Anterior cingulate cortex (tissue), 58 donors: ENCODE data around the gene ZDHHC11.
"Not testable (repeated sequence)": the region's sequence is repeated elsewhere in the genome, so short reads cannot be mapped to it uniquely, and the experiment has no call there.

Experiments
- DNase-seq, 58 donors: peaks; one replicate each; lab custom pipeline; 2025; lab: John Stamatoyannopoulos, UW

The ZDHHC11 gene

DNA sequence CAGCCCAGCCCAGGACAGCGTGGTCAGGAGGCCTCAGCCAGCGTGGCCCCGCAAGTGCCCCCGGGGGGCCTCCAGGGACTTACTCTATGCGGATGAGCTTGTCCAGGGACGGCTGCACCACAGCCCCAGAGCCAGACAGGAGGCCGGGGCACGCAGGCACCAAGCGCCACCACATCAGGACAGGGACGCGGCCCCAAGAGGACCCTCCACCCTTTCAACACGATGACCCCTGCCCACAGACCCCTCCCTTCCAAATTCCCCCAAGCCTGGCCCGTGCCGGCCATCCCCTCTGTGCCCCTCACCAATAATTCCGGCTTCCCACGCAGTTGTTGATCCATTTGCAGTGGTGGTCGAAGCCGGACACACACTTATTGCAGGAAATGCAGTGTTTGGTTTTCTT is 3.6 kb downstream of the ZDHHC11 start:
- DNase-seq: not testable (repeated sequence)

DNA sequence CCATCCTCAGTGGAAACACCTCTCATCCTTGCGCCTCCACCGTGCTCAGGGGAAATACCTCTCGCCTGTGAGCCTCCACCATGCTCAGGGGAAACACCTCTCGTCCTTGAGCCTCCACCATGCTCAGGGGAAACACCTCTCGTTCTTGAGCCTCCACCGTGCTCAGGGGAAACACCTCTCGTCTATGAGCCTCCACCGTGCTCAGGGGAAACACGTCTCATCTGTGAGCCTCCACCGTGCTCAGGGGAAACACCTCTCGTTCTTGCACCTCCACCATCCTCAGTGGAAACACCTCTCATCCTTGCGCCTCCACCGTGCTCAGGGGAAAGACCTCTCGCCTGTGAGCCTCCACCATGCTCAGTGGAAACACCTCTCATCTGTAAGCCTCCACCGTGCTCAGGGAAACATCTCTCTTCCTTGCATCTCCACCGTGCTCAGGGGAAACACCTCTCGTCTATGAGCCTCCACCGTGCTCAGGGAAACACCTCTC is 4.1 kb downstream of the ZDHHC11 start:
- DNase-seq: not testable (repeated sequence)

DNA sequence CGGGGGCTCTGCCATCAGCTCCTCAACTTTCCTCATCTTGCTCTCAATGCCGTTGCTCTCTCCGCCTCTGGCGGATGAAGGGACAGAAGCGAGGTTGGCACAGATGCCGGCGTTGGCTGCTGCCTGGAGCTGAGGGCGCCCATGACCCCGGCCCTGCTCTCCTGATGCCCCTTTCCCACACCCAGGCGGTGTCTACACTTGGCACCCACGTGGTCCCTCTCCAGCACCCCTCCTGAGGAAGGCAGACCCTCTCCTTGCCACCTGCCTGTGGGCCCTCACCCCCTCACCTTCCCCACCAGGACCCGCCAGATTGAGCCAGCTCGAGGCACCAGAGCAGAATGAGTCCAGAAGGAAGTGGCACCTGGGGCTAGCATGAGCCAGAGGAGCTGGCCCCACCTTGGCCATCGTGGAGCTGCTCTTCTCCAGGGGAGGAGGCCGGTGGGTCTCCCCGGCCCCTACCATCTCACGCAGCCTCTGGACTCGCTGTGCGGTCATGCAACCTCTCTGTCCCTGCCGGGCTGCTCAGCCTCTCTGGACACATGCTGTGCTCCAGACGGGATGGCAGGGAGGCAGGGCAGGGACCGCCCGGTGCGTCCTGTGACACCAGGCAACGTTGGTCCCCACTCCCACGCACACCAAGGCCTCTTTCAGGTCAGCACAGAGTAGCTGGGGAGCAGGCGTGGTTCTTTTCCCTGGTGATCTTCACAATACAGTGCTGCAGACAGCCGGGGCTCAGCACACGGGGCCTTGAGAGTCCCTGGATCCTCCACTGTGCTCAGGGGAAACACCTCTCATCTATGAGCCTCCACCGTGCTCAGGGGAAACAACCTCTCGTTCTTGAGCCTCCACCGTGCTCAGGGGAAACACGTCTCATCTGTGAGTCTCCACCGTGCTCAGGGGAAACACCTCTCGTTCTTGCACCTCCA is 4.8 kb downstream of the ZDHHC11 start:
- not testable (repeated sequence) for DNase-seq

DNA sequence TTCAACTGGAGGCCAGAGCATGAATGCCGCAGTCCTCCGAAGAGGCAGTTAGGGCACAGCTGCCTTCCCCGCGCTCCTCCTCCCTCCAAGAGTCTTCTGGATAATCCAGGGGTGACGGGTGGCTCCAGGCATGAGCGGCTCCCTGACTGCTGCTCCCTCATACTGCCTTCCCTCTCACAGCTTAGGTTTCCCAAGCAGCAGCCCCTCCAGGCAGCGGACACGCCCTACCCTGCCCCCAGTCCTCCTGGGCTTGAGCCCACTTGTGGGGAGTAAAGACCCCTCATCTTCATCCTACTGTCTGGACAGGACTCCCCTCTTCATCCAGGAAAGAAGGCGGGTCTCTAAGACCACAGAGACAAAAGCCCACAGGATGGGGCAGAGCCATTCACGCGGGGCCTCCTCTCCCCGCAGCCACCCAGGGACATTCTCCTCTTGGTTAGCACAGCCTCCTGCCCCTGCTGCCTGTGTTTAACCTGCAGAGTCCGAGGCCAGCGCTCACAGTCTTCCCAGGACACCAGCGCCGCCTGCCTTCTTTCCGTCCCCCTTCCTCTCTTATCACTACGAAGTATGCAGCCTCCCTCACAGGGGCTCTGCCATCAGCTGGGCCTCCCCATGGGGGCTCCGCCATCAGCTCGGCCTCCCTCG is 5.6 kb downstream of the ZDHHC11 start:
- not testable (repeated sequence) for DNase-seq

DNA sequence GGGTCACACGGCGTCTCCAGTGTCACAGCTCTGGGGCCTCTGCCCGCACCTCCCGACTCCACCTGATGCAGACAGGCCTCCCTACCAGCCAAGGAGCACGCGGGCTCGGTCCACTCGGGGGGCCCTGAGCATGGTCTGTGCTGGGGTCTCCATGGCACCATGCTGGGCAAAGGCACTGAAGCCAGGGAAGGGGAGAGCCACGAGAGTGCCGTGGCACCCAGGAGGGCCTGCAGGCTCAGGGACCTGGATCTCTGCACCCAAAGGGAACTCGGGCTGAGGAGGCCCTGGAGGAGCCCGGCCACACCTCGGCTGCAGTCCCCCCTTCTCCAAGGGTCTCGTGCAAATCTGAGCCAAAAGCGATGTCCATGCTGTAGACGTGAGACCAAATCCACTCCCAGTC is 6.4 kb downstream of the ZDHHC11 start:
- not testable (repeated sequence) for DNase-seq

DNA sequence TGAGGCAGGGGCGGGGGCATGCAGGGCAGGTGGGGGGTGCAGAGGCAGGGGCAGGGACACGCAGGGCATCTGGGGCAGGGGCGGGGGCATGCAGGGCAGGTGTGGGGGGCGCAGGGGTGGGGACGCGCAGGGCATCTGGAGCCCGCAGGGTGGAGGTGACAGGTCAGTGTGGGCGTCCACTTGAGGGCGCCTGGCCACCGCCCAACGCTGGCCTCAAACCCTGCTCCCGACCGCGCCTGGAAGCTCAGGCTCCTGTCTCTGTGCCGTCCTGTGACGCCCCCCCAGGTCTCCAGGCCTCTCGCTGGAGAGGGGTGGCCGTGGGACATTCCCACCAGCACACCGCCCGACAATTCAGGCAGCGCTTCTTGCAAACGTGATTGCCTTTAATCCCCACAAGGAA is 6.9 kb downstream of the ZDHHC11 start:
- not testable (repeated sequence) for DNase-seq

DNA sequence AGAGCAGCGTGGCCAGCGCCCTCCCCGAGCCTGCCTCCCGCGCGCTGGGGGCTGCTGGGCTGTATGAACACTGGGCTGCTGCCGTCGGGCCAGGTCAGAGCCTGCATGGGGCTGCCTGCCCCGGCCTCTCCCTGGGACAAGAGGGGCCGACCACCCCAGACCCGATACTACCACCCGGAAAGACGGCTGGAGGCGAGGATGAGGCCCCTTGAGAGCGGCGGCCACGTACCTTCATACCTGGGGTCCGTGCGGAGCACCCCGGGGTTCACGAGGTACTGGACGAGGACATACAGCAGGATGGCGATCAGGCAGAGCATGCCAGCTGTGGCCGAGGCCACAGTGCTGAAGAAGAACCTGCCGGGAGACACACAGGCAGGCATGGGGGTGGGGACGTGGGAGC is 7.4 kb downstream of the ZDHHC11 start:
- DNase-seq: not testable (repeated sequence)

DNA sequence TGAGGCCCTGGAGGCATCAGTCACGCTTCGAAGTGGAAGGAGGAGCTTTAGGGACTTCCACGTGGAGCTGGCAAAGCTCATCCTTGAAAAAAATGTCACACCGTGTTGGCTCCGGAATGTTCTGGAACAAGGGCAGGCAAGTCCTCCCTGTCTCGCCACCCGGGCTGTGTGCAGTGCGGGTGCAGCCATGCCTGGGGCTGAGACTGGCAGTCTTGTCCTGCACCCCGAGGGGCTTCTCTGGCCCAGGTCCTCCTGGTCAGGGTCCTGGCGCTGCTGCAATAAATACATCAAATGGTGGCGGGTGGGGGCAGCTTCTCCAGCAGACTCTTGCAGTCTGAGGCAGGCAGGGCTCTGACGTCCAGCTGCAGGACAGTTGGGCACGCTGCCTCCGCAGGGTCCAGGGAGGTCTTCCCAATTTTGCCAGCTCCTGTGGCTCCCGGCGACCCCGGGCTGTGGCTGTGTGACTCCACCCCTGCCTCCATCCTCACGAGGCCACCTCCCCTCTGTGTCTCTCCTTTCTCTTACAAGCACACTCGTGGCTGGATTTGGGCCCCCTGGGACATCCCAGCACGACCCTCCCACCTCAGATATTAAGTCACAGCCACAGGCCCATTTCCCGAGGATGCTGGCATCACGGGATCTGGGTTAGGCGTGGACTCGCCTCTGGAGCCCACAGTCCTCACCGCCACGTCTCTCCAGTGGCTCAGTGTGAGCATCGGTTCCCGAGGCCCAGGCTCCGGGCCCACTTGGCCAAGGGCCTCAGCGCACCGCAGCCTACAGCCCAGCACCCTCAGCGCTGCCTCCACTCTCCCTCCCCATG is 8.2 kb downstream of the ZDHHC11 start:
- not testable (repeated sequence) for DNase-seq

DNA sequence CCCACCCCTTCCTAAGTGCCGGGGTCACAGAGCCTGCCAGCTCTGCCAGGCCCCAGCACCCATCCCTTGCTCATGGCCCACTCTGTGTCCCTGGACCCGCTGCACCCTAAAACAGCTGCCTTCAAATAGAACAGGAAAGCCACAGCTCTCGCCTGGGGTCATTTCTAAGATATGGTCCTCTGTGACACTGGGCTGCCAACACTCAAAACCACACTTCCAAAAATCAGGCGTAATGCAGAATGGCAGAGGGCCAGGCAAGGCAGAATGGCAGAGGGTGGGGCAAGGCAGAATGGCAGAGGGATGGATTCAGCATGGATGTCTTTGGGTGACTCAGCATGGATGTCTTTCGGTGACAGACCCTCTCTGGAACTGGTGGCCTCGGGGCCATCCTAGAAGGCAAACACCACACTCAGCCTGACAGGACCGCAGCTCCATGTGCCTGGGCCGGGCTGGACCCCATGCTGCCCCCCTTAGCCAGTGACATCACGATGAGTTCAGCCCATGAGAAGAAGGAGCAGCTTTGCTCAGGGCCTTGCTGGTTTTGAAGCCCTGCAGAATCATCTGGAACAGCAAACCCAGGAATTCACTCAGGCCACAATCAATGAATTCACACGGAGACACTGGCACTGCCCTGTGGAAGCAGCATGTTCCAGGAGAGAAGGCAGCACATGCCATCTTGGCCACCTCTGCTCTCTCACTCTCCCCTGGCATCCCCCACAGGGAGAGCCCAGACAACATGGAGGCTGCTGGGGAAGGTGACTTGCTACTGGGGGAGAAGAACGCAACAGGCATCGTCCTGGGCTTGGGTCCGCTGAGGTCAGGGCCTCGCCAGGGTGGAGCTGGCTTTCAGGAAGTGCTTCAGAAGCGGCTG is 9.0 kb downstream of the ZDHHC11 start:
- peak in 1 of 58 donors; percentile 36 for DNase-seq

DNA sequence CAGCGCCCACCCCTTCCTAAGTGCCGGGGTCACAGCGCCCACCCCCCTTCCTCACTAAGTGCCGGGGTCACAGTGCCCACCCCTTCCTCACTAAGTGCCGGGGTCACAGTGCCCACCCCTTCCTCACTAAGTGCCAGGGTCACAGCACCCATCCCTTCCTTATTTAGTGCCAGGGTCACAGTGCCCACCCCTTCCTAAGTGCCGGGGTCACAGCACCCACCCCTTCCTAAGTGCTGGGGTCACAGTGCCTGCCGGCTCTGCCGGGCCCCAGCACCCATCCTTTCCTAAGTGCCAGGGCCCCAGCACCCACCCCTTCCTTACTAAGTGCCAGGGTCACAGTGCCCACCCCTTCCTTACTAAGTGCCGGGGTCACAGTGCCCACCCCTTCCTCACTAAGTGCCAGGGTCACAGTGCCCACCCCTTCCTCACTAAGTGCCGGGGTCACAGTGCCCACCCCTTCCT is 9.8 kb downstream of the ZDHHC11 start:
- DNase-seq: not testable (repeated sequence)

DNA sequence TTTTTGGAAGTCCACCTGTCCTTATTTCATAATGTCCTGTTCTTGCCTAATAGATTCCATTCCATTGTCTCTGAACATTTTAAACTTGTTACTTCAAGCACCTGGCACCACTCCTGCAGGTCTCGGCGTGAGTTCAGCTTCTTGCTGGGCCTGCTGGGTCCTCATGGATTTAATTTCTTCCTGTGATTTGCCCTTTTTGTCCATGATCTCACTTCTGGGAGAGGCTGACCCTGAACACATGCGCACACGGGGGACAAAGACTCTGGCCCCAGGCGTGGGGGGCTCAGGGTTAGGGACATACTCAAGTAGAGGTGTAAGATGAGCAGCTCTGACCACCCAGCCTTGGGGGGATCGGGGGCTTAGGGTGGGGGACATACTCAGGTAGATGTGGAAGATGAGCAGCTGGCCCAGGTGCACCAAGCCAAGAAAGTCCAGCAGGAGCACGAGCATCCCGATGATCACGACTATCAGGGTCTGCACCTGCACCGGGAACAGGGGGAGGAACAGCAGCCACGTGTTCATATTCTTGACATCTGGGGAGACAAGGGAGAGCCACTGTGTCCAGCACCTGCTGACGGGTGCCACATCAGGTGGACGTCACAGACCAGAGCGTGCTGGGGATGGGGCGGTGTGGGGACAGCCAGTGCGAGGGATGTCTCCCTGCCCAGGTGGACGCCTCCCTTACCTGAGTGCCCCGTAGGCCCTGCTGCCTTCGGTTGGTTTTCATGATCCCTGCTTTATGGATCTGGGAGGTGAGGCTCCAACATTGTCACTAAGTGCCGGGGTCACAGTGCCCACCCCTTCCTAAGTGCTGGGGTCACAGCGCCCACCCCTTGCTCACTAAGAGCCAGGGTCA is 10.4 kb downstream of the ZDHHC11 start:
- not testable (repeated sequence) for DNase-seq

DNA sequence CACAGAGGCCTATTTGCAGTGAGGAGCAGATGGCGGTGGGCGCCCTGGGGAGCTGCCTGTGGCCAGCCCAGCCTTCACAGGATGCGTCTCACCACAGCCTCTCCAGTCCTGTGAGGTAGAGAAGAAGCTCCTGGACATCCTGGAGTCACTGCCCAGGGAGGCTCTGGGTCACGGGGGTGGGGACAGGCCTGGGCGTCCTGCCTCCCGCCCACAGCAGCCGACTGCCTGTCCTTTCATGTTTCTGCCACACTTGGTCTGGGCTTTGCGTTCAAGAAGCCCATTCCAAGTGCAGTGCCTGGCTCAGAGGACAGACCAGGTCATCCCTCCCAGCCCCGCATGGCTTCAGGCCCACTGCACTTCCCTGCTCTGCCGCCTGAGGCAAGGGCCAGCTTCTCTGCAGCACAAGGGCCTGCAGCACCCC is 12.3 kb downstream of the ZDHHC11 start:
- peak in 21 of 58 donors; percentile 8 to 80 (median 40) for DNase-seq

DNA sequence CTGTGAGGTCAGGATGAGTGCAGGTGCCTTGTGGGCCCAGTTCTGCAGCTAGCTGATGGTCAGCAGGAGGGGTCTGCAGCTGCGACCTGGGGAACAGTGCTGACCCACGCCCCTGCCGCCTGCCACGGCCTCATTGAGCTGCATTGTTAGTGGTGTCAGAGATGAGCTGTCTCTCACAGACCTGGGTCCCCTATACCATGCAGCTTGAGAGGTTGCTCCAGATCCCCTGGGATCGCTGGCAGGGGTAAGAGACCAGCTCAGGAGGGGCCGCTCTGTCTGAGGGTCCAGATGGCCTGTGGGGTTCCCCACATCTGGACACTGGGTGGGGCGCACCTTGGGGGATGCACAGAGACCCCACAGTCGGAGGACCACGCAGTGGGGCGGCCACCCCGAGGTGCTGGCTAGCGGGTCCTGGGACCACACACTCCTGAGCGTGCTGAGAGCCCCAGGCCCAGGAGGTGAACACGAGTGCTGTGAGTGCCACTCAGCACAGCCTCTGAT is 13.1 kb downstream of the ZDHHC11 start:
- not testable (repeated sequence) for DNase-seq

DNA sequence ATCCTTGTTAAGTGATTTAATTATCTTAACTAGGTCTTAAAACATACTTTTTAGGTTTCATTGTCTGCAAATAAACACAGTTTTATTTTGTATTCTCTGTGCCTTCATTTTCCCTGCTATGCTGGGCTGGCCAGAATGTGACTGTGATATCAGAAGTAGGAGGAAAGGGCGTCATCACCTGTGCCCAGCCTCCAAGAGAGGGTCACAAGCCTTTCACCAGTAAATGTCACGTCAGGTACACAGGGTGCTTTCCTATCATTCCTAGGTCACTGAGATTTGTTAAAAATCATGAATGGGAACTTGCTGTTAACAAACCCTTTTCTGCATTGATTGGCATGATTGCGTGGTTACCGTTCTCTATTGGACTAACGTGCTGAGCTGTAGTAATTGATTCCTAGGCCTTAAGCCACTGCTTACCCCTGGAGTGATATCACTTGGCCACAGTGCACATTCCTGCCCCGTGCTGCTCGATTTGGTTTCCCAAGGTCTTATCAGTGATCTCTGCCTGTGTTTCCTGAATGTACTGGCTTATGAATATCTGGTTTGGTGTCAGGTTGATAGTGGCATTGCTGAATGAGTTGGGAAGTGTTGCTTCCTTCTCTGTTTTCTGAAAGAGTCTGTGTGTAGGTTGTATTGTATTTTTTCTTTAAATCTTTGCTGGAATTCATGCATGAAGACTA is 14.7 kb downstream of the ZDHHC11 start:
- not testable (repeated sequence) for DNase-seq

DNA sequence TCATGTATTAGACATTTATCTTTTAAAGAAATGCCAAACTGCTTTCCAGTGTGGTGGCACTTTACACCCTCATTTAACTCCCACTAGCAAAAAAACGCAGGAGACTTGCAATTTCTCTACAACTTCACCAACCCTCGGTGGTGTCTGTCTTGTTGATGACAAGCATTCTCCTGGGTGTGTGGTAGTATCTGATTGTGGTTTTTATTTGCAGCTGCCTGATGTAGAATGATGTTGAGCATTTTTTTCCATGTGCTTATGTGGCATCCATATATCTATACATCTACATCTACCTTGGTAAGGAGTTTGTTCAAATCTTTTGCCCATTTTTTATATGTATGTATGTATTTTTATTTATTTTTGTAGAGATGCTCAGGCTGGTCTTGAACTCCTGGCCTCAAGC is 16.8 kb downstream of the ZDHHC11 start:
- not testable (repeated sequence) for DNase-seq

DNA sequence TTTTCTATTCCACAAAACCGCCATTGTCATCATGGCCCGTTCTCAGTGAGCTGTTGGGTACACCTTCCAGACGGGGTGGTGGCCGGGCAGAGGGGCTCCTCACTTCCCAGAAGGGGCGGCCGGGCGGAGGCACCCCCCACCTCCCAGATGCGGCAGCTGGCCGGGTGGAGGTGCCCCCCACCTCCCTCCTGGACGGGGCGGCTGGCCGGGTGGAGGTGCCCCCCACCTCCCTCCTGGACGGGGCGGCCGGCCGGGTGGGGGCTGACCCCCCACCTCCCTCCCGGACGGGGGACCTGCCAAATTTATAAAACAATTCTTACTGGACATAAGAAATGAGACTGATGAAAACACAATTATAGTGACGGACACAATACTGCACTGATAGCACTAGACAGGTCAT is 22.6 kb downstream of the ZDHHC11 start:
- DNase-seq: not testable (repeated sequence)

DNA sequence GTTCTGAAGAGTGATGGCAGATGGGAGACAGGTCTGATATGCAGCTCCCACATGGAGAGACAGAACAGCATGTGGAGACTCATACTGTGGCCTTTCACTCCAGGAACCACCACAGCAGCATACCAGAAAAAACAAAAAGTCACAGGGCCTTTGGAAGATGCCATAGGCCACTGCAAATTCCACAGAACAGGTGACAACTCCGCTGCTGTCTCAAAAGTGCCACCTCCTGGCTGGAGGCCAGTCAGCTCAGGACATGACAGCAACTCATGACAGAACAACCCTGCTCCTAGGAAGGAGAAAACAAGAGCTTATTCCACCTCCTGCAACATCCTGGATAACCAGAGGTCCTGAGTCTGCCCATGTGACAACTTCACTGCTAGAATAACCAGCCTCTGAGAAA is 25.2 kb downstream of the ZDHHC11 start:
- DNase-seq: not testable (repeated sequence)

DNA sequence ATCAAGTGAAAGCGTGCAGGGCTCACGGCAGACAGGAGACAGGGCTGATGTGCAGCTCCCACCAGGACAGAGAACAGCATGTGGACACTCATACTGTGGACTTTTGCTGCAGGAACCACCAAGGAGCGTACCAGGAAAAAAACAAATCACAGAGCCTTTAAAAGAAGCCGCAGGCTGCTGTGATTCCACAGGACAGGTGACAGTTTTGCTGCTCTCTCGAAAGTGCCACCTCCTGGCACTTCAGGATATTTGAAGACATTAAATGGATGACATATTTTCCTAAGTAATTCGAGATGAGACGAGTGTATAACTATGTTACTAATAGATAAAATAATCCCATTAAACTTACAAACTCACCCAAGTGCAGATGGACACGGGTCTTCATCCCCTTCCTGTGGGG is 29.3 kb downstream of the ZDHHC11 start:
- no peak for DNase-seq
